Smooth muscle cell of trachea (primary cell): ENCODE data around the gene TGM2. TPM values are rescaled to one million over a fixed set of nuclear protein-coding genes. Genes with fewer than 3 reads are reported as not detected.

Source experiments
- total RNA-seq: library from RNA; depleted of rRNA; stranded (reverse); fragments of >200 nt; gene quantifications from 2 replicates; pipeline ENCODE4 v1.2.1, GENCODE V29; 2014

TGM2 gene
- 72.3 and 109 TPM in 2 replicates for total RNA-seq

GRCh38 chr20:38165089-38165965 is at the start of gene TGM2:
TGM2 (minus strand) TSS chr20:38165270; CDS start chr20:38165198, 72 bp downstream.

Other genes with a start within 250 kb of the TGM2 start
- 21.2 and 21.5 TPM in 2 replicates for gene TTI1, start 131.8 kb downstream of the TGM2 start, total RNA-seq
- gene RPRD1B, start 131.5 kb downstream of the TGM2 start, total RNA-seq, result 25.6 and 26.5 TPM in 2 replicates
- gene KIAA1755, start 95.5 kb upstream of the TGM2 start, total RNA-seq, result 4.1 and 4.3 TPM in 2 replicates
- under 0.01 TPM in 1 of 2 replicates, not detected in the other for gene BPI, start 138.9 kb upstream of the TGM2 start, total RNA-seq
- not detected in 2 replicates for gene LBP, start 181.2 kb upstream of the TGM2 start, total RNA-seq